Measurements from ENCODE around the gene RERE. TPM values are rescaled to one million over a fixed set of nuclear protein-coding genes. Genes with fewer than 3 reads are reported as not detected.

Gene RERE
- total and polyA plus RNA-seq, 12 donors, result 33.4 to 146 (median 72.7) TPM

DNA sequence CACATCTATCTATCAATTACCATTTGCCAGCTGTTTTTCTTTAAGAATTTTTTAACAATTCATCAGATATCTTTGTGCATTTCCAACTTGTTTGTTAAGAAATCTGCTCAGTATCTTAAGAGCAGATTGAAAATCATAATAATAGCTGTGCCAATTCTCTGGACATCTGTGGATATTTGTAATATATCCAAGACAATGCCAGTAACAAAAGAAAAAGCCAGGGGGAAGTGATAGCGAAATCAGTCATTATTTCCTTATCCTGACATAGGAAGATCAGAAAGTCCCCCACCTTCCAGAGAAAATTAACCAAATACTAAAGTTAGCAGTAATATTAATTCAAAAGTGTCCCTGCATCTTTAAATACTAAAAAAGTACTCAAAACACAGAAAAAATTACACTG is 217.1 kb downstream of the RERE start:
- TF ChIP-seq, protein P1, sequence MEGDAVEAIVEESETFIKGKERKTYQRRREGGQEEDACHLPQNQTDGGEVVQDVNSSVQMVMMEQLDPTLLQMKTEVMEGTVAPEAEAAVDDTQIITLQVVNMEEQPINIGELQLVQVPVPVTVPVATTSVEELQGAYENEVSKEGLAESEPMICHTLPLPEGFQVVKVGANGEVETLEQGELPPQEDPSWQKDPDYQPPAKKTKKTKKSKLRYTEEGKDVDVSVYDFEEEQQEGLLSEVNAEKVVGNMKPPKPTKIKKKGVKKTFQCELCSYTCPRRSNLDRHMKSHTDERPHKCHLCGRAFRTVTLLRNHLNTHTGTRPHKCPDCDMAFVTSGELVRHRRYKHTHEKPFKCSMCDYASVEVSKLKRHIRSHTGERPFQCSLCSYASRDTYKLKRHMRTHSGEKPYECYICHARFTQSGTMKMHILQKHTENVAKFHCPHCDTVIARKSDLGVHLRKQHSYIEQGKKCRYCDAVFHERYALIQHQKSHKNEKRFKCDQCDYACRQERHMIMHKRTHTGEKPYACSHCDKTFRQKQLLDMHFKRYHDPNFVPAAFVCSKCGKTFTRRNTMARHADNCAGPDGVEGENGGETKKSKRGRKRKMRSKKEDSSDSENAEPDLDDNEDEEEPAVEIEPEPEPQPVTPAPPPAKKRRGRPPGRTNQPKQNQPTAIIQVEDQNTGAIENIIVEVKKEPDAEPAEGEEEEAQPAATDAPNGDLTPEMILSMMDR (IDR thresholded peaks at IDR 0.05), result no peak
- TF ChIP-seq POLR2A (IDR thresholded peaks at IDR 0.05), result no peak
- Histone ChIP-seq H3K27me3 (no peaks in the 10 kb centered on the region), H3K9me3 (replicated peaks in 1 of 3) (no peaks in the 10 kb centered on the region), H3K36me3 (replicated peaks in 1 of 2) (no peaks in the 10 kb centered on the region), H3K4me3 (no peak overlapping the region), H3K4me1 (replicated peaks in 1 of 2) (peaks cover 0 to 44% of the 10 kb centered on the region in 2 donors), H3K27ac (peak overlapping the region in 2 of 5 donors; percentile 23 to 40)
- intact Hi-C loops (cut with DNase I), result no loop called here
- WGBS, 4 donors, result 60 to 79% (median 66%) methylated on average over 1 of the region's 1 CpG
- no peak for DNase-seq

DNA sequence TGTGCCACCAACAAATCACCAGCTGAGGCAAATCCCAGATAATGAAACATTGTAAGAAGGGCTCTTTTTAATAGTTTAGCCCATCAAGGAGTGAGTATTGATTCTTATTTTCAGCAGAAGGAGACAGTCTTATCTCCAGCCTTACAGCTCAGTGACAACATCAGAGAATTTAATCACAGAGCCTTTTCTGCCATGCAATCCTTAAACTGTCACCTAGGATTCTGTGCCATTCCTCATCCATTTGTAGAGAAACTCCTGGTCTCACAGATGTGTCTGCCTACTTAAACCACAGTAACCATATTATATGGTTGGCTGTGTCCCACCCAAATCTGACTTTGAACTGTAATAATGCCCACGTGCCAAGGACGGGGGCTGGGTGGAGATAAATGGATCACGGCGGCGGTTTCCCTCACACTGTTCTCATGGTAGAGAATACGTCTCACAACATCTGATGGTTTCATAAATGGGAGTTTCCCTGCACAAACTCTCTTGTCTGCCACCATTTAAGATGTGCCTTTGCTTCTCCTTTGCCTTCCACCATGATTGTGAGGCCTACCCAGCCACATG is 217.7 kb downstream of the RERE start:
- TF ChIP-seq POLR2A (IDR thresholded peaks at IDR 0.05), result no peak
- TF ChIP-seq, protein P1 (IDR thresholded peaks at IDR 0.05), result no peak
- Histone ChIP-seq H3K36me3 (replicated peaks in 1 of 2) (no peaks in the 10 kb centered on the region), H3K27ac (peak overlapping the region in 2 of 5 donors; percentile 23 to 40), H3K9me3 (replicated peaks in 1 of 3) (no peaks in the 10 kb centered on the region), H3K4me3 (no peak overlapping the region), H3K27me3 (no peaks in the 10 kb centered on the region), H3K4me1 (replicated peaks in 1 of 2) (peaks cover 0 to 44% of the 10 kb centered on the region in 2 donors)
- no peak for DNase-seq
- WGBS, 4 donors, result 88 to 90% (median 89%) methylated on average over 6 of the region's 6 CpGs
- intact Hi-C loops (cut with DNase I), result no loop called here

GRCh38 chr1:8598783-8599182 is 218.7 kb downstream of the RERE start:
- H3K4me1 ChIP-seq (replicated peaks in 1 of 2), result peaks cover 0 to 44% of the 10 kb centered on the region in 2 donors
- no peak overlapping the region for H3K4me3 ChIP-seq
- intact Hi-C loops (cut with DNase I), result no loop called here
- H3K27ac ChIP-seq, result peak overlapping the region in 2 of 5 donors; percentile 49 to 56
- no peaks in the 10 kb centered on the region for H3K27me3 ChIP-seq
- WGBS, 4 donors, result 49 to 84% (median 74%) methylated on average over 3 to 4 of the region's 4 CpGs
- H3K36me3 ChIP-seq (replicated peaks in 1 of 2), result no peaks in the 10 kb centered on the region
- peak in 1 of 7 donors; percentile 19 for DNase-seq
- no peak for TF ChIP-seq POLR2A (IDR thresholded peaks at IDR 0.05)
- TF ChIP-seq, protein P1 (IDR thresholded peaks at IDR 0.05), result no peak
- no peaks in the 10 kb centered on the region for H3K9me3 ChIP-seq (replicated peaks in 1 of 3)

DNA sequence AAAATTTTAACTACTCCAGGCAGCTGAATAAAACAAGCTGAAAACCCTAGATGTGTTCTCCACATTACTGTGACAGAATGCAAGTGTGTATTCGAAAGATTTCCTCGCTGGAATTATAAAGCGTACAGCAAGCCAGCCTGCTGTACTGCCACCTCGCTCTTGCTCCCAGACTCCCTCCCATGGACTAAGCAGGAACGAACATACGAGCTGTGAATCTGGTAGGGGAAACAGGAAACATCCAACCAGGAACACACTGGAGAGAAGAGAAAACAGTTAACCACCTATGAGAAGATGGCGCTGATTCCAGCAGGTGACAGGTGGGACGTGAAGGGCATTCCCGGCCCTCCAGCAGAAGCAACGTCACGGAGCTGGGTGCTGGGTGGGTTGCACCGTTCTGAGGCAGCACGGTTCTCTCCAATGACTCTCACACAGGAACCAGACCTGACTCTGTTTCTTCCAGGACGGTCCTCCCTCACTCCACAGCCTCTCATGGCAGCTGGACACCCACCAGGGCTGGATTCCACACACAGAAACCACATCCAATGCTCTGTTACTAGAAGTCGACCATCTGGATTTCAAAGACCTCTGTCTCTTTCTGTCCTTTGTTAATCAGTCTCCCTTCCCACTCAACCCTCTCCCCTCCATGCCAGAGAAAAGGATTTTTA is 219.2 kb downstream of the RERE start:
- intact Hi-C loops (cut with DNase I), result no loop called here
- Histone ChIP-seq H3K4me1 (replicated peaks in 1 of 2) (peaks cover 0 to 44% of the 10 kb centered on the region in 2 donors), H3K27ac (peak overlapping the region in 2 of 5 donors; percentile 49 to 56), H3K36me3 (replicated peaks in 1 of 2) (no peaks in the 10 kb centered on the region), H3K4me3 (no peak overlapping the region), H3K9me3 (replicated peaks in 1 of 3) (no peaks in the 10 kb centered on the region), H3K27me3 (no peaks in the 10 kb centered on the region)
- TF ChIP-seq, protein P1 (IDR thresholded peaks at IDR 0.05), result peak in 3 of 6 experiments; percentile 23 to 46 (median 32)
- TF ChIP-seq POLR2A (IDR thresholded peaks at IDR 0.05), result no peak
- WGBS, 4 donors, result 46 to 52% (median 49%) methylated on average over 15 of the region's 15 CpGs
- DNase-seq, result peak; percentile 17 to 69 (median 31)

Measured in adrenal gland (tissue), 12 donors.